Ishikawa (cell line): ENCODE data around the gene HOMER3.

ENCODE experiments used
- CEBPB ChIP-seq: IDR thresholded peaks from 2 replicates; pipeline ENCODE4 v1.6.1; 2012
- CREB1 ChIP-seq: IDR thresholded peaks from 2 replicates; pipeline ENCODE4 v1.6.1; 2012; ENCODE audit warnings: low read depth
- EGR1 ChIP-seq: IDR thresholded peaks from 2 replicates; pipeline ENCODE4 v1.6.1; 2012
- EP300 ChIP-seq: IDR thresholded peaks from 2 replicates; pipeline ENCODE4 v1.6.1; 2012; ENCODE audit warnings: borderline replicate concordance
- FOXM1 ChIP-seq: IDR thresholded peaks from 2 replicates; pipeline ENCODE4 v1.6.1; 2012; ENCODE audit warnings: low read depth, borderline replicate concordance
- NFIC ChIP-seq: IDR thresholded peaks from 2 replicates; pipeline ENCODE4 v1.6.1; 2012
- RAD21 ChIP-seq: IDR thresholded peaks from 2 replicates; pipeline ENCODE4 v1.6.1; 2012; ENCODE audit warnings: low read depth
- REST ChIP-seq: IDR thresholded peaks from 2 replicates; pipeline ENCODE4 v1.6.1; 2012; ENCODE audit warnings: low read depth, mild to moderate bottlenecking
- TAF1 ChIP-seq: IDR thresholded peaks from 2 replicates; pipeline ENCODE4 v1.6.1; 2012; ENCODE audit warnings: low read depth, mild to moderate bottlenecking
- TCF12 ChIP-seq: IDR thresholded peaks from 2 replicates; pipeline ENCODE4 v1.6.1; 2012; ENCODE audit warnings: low read depth
- TEAD4 ChIP-seq: IDR thresholded peaks from 2 replicates; pipeline ENCODE4 v1.6.1; 2012
- USF1 ChIP-seq: IDR thresholded peaks from 2 replicates; pipeline ENCODE4 v1.6.1; 2012
- YY1 ChIP-seq: IDR thresholded peaks from 2 replicates; pipeline ENCODE4 v1.6.1; 2012; ENCODE audit warnings: low read depth
- ZBTB7A ChIP-seq: IDR thresholded peaks from 2 replicates; pipeline ENCODE4 v1.6.1; 2012; ENCODE audit warnings: low read depth
- TF ChIP-seq, protein P1 (sequence below): IDR thresholded peaks from 2 replicates; pipeline ENCODE4 v1.6.1; 2012

HOMER3 gene

DNA sequence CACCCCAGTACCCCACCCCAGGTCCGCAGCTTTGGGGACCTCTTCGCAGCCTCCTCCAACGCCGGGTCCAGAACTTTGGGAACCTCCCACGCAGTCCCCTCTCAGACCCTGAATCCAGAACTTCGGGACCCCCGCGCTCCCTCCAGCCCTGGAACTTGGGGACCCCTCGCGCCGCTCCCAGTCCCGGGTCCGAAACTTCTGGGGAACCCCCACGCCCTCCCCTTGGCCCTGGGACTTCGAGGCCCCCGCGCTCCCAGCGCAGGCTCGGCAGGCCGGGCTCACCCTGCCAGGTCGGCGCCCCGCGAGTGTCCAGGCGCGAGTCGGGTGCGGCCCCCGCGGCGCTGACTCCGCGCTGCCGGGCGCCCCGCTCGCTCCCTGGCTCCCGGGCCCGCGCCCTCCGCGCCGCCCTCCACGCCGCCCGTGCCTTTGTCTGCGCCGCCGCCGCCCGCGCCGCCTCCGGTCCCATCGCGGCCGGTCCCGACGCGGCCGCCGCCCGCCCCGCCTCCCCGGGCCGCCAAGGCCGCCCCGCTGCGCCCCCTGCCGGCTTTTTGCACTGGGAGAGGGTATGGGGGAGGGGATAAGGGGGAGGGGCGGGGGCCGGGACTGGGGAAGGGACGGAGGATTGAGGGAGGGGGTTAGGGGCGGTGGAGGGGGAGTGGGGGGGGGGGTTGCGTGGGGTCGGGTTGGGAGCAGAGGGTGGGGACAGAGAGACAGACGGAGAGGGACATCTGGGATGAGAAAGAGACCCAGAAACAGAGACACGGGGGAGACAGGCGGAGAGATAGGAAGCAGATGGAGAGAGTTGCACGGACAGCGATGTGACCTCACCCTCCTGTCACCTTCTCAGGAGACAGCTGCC, at the start of gene HOMER3:
HOMER3 (minus strand) TSS at position 449 of the 859 bp plus-strand sequence. CDS start 2,235 bp downstream, outside the sequence.
- TF ChIP-seq REST = no peak
- TF ChIP-seq EGR1 = 0 out of 2 replicates have a peak, but pooled peaks have one; percentile 9
- TF ChIP-seq NFIC = no peak
- TF ChIP-seq RAD21 = peak; percentile 18; the same call in 1 of the 2 replicates
- no peak for TF ChIP-seq TAF1
- TF ChIP-seq USF1 = no peak
- TF ChIP-seq FOXM1 = no peak
- TF ChIP-seq, protein P1, sequence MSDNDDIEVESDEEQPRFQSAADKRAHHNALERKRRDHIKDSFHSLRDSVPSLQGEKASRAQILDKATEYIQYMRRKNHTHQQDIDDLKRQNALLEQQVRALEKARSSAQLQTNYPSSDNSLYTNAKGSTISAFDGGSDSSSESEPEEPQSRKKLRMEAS = peak; percentile 35; the same call in 1 of the 2 replicates
- TF ChIP-seq ZBTB7A = no peak
- no peak for TF ChIP-seq EP300
- TF ChIP-seq TCF12 = no peak
- no peak for TF ChIP-seq CREB1
- TF ChIP-seq CEBPB = no peak
- TF ChIP-seq YY1 = no peak
- no peak for TF ChIP-seq TEAD4

DNA sequence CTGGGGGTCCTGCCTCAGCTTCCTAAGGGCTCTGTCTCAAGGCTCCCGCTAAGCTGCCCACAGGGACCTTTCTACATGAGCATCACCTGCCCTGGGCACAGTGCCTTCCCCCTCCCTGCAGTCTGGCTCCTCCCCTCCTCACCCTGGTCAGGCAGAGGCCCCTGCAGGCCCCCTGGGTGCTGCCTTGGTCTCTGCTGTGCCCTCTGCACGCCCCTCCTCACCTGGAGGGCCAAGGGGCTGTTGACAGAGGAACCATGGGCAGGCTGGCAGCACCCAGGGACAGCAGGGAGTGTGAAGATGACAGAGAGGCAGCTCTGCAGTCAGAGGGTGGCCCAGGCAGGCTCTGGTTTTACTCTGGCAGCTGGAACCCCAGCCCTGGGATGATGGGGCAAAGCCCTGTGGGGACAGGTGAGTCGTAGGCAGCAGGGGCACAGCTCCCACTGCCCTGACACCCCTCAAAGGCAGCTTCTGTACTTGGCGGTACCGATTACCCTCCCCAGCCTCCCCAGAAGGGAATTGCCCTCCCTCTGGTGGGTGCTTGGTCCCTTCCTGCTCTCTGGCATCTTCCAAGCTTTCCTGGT, 49.2 kb upstream of the HOMER3 start:
- TF ChIP-seq USF1 = no peak
- no peak for TF ChIP-seq TCF12
- TF ChIP-seq CREB1 = no peak
- TF ChIP-seq, protein P1 = no peak
- no peak for TF ChIP-seq RAD21
- TF ChIP-seq CEBPB = no peak
- TF ChIP-seq EP300 = no peak
- no peak for TF ChIP-seq TAF1
- no peak for TF ChIP-seq ZBTB7A
- TF ChIP-seq TEAD4 = no peak
- no peak for TF ChIP-seq EGR1
- no peak for TF ChIP-seq FOXM1
- no peak for TF ChIP-seq REST
- TF ChIP-seq NFIC = no peak
- TF ChIP-seq YY1 = no peak

- TF ChIP-seq CREB1 (no peak), NFIC (no peak), TAF1 (no peak), CEBPB (no peak), REST (no peak), TEAD4 (no peak), FOXM1 (no peak), ZBTB7A (no peak)
- TF ChIP-seq, protein P1 = no peak
Measured at GRCh38 chr19:18989316-18989715, 48.3 kb upstream of the HOMER3 start.
